Gastroesophageal sphincter (tissue), 4 donors: ENCODE results near the gene SNED1. TPM values are rescaled to one million over a fixed set of nuclear protein-coding genes. Genes with fewer than 3 reads are reported as not detected.

Experiments used
- ATAC-seq: fragments of 150-250 bp; one replicate; pipeline ENCODE4 v1.9.1; 2016; ENCODE audit warnings: mild to moderate bottlenecking, moderate library complexity
- H3K27ac ChIP-seq, 4 donors: fragments of 200-600 bp; sonication (generic) in 3 of 4; 1 replicate in 3 of 4; 2 replicates in 1 of 4; pipeline ENCODE4 v1.5.1; 2016 to 2019
- H3K27me3 ChIP-seq: fragments of 200-600 bp; sonication (generic); one replicate; pipeline ENCODE4 v1.5.1; 2019
- H3K36me3 ChIP-seq, 2 donors: fragments of 200-600 bp; sonication (generic); one replicate each; pipeline ENCODE4 v1.5.1; 2019; ENCODE audit warnings: control low read depth in 1 of 2
- H3K4me1 ChIP-seq, 3 donors: fragments of 200-600 bp; sonication (generic); 1 replicate in 2 of 3; 2 replicates in 1 of 3; pipeline ENCODE4 v1.5.1; 2016 to 2019; ENCODE audit warnings: control low read depth in 2 of 3
- H3K4me3 ChIP-seq, 2 donors: fragments of 200-600 bp; sonication (generic); one replicate each; pipeline ENCODE4 v1.5.1; 2019; ENCODE audit warnings: mild to moderate bottlenecking in 1 of 2, moderate library complexity in 1 of 2
- H3K9me3 ChIP-seq, 3 donors: fragments of 200-600 bp; sonication (generic); one replicate each; pipeline ENCODE4 v1.5.1; 2017 to 2019; ENCODE audit warnings: control low read depth in 2 of 3
- CTCF ChIP-seq, 4 experiments: fragments of 200-600 bp in 2 of 4; fragments of 450-650 bp in 2 of 4; sonication (generic) in 1 of 4; IDR thresholded peaks; one replicate each; pipeline ENCODE4 v1.5.1; 2017 to 2019; ENCODE audit warnings: antibody characterized with exemption in 4 of 4, mild to moderate bottlenecking in 2 of 4, moderate library complexity in 2 of 4
- EP300 ChIP-seq: sonication (generic); formaldehyde crosslinking; IDR thresholded peaks from one replicate; pipeline ENCODE4 v1.6.1; 2017; ENCODE audit warnings: antibody characterized with exemption, mild to moderate bottlenecking
- POLR2A ChIP-seq, 2 donors: fragments of 450-650 bp; IDR thresholded peaks; one replicate each; pipeline ENCODE4 v1.6.1; 2017; ENCODE audit warnings: antibody characterized with exemption in 2 of 2, mild to moderate bottlenecking in 2 of 2, moderate library complexity in 1 of 2
- POLR2AphosphoS5 ChIP-seq: sonication (generic); formaldehyde crosslinking; IDR thresholded peaks from one replicate; pipeline ENCODE4 v1.6.1; 2017; ENCODE audit warnings: antibody characterized with exemption
- WGBS, 2 donors: methylation state at CpG; one replicate each; pipeline ENCODE4 v1.1.5; 2018; ENCODE audit warnings: low coverage in 1 of 2; 5-methylcytosine and 5-hydroxymethylcytosine counted together
- total RNA-seq, 4 donors: library from RNA; depleted of rRNA; stranded (reverse); fragments of >200 nt; gene quantifications; one replicate each; pipeline ENCODE4 v1.1.0, GENCODE V29; 2016

SNED1 gene
- total RNA-seq, 4 donors from 2014 or later = 8.3 to 29.9 (median 14.6) TPM

DNA sequence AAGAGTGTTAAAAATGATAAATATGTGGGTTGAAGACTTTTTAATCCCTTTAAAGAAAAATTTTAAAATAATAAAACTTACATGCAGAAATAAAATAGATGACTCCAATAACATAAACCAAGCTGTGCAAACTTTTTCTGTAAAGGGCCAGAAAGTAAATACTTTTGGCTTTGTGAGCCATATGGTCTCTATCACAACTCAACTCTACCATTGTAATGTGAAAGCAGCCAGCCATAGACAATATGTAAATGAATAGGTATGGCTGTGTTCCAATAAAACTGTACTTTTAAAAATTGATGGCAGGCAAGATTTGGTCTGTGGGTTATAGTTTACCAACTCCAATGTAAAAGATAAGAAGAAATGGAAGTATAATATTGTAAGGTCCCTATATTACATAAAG is 45.2 kb downstream of the SNED1 start:
- H3K4me1 ChIP-seq = no peaks in the 10 kb centered on the region
- TF ChIP-seq CTCF (IDR thresholded peaks at IDR 0.05) = no peak
- TF ChIP-seq POLR2A (IDR thresholded peaks at IDR 0.05) = no peak
- no peak for TF ChIP-seq POLR2AphosphoS5
- no peak for TF ChIP-seq EP300
- H3K27ac ChIP-seq = no peak overlapping the region
- no peaks in the 10 kb centered on the region for H3K27me3 ChIP-seq
- H3K4me3 ChIP-seq = no peak overlapping the region
- ATAC-seq = no peak
- H3K9me3 ChIP-seq = peaks cover 0 to 14% (median 0%) of the 10 kb centered on the region in 3 donors
- peaks cover 0 to 41% of the 10 kb centered on the region in 2 donors for H3K36me3 ChIP-seq

GRCh38 chr2:241047253-241048010 is 49.0 kb downstream of the SNED1 start:
- peaks cover 4% of the 10 kb centered on the region for H3K27me3 ChIP-seq
- TF ChIP-seq CTCF (IDR thresholded peaks at IDR 0.05) (no peak), POLR2AphosphoS5 (no peak), POLR2A (IDR thresholded peaks at IDR 0.05) (no peak), EP300 (no peak)
- H3K36me3 ChIP-seq = peaks cover 0 to 48% of the 10 kb centered on the region in 2 donors
- H3K9me3 ChIP-seq = peaks cover 0 to 14% (median 0%) of the 10 kb centered on the region in 3 donors
- H3K4me3 ChIP-seq = no peak overlapping the region
- no peak overlapping the region for H3K27ac ChIP-seq
- 57 to 66% methylated on average over 4 to 6 of the region's 6 CpGs for WGBS, 2 donors
- ATAC-seq = no peak
- no peaks in the 10 kb centered on the region for H3K4me1 ChIP-seq

DNA sequence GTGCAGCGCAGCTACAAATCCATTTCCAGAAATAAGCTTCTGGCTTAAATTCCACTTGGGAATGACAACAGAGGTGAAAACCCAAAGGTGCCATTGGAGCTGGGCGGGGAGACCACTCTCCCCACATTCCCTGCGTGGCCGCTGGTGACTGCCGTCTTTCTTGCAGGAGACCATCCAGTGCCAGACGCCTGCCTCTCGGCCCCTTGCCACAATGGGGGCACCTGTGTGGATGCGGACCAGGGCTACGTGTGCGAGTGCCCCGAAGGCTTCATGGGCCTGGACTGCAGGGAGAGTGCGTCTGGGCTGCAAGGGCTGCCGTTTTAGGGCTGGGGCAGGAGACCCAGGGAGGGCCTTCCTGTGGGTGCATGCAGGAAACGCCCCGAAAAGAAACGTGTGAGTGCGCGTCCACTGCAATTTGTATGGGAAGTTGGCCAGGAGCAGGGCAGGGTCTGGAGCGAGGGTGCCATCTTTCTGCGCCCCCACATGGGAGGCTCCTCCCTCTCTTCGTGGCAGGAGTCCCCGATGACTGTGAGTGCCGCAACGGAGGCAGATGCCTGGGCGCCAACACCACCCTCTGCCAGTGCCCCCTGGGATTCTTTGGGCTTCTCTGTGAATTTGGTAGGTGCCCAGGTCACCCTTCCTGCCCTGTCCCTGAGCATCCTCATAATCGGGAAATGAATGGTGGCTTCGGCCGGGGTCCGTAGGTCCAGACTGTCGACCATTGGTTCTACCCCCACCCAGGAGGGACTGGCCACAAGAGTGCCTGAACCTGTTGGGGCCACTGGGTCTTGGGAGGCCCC is 49.9 kb downstream of the SNED1 start:
- 91% methylated on average over 8 of the region's 30 CpGs; no CpG with 5 or more reads in 1 of the 2 donors for WGBS, 2 donors
- no peak for ATAC-seq
- Histone ChIP-seq H3K4me3 (no peak overlapping the region), H3K27ac (no peak overlapping the region), H3K27me3 (peaks cover 4% of the 10 kb centered on the region), H3K36me3 (peaks cover 0 to 56% of the 10 kb centered on the region in 2 donors), H3K4me1 (no peaks in the 10 kb centered on the region), H3K9me3 (peaks cover 0 to 14% (median 0%) of the 10 kb centered on the region in 3 donors)
- no peak for TF ChIP-seq CTCF (IDR thresholded peaks at IDR 0.05)
- TF ChIP-seq POLR2AphosphoS5 = no peak
- no peak for TF ChIP-seq EP300
- no peak for TF ChIP-seq POLR2A (IDR thresholded peaks at IDR 0.05)

GRCh38 chr2:241048949-241049343 is 50.5 kb downstream of the SNED1 start:
- Histone ChIP-seq H3K4me3 (no peak overlapping the region), H3K36me3 (peaks cover 0 to 62% of the 10 kb centered on the region in 2 donors), H3K4me1 (no peaks in the 10 kb centered on the region), H3K27ac (no peak overlapping the region), H3K27me3 (peaks cover 4% of the 10 kb centered on the region), H3K9me3 (peaks cover 0 to 14% (median 0%) of the 10 kb centered on the region in 3 donors)
- no peak for ATAC-seq
- TF ChIP-seq POLR2AphosphoS5 (no peak), EP300 (no peak), POLR2A (IDR thresholded peaks at IDR 0.05) (no peak), CTCF (IDR thresholded peaks at IDR 0.05) (no peak)
- 67 to 93% methylated on average over 1 to 3 of the region's 11 CpGs for WGBS, 2 donors
